Measurements from ENCODE around the gene POLR3K. TPM values are rescaled to one million over a fixed set of nuclear protein-coding genes. Genes with fewer than 3 reads are reported as not detected.

Gene POLR3K
- total and polyA plus RNA-seq, 10 donors, result 5.2 to 24.1 (median 13.7) TPM

DNA sequence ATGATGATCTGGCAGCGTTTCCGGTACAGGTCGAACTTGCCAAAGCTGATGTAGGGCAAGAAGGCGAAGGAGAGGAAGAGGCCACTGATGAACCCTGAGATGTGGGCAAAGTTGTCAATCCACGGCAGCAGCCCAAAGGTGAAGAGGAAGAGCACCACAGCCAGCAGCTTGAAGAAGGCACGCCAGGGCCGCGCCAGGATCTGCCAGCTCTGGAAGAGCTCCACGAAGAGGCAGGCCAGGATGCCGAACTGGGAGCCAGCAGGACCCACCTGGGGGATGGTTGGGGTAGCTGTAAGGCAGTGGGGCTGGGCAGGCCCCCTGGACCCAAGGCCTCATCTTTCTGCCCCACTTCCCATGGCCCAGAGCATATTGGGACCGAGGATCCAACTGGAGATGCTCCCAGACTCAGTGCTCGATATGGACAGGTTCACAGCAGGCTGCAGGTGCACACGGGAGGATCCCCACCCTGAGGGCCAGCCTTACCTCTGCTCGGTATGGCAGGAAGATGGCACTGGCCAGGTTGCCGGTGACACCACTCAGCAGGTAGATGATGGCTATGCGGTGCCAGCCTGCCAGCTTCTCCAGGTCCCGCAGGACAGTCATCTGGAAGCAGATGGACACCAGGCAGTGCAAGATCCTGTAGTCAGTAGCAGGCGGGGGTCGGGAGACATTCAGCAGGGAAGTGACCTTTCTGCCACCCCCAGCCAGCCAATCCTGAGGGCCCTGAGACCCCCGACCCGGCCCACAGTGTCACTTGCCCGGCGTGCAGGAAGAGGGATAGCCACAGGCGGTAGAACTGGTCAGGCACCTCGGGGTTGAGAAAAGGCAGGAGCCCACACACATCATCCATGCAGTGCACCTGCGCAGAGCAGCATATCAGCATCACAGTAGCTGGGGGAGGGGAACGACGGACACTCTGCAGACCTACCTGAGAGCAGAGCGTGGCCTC, 5.4 kb upstream of the POLR3K start:
- no peaks in the 10 kb centered on the region for H3K27me3 ChIP-seq (replicated peaks in 1 of 7)
- H3K4me3 ChIP-seq, result no peak overlapping the region
- H3K36me3 ChIP-seq, result peaks cover 0 to 80% (median 33%) of the 10 kb centered on the region in 6 donors
- intact Hi-C loops (cut with DNase I; ENCODE audit: low total_unique reads), result no loop called here
- no peaks in the 10 kb centered on the region for H3K9me3 ChIP-seq
- no peak overlapping the region for H3K27ac ChIP-seq
- TF ChIP-seq POLR2A (IDR thresholded peaks at IDR 0.05) (no peak), CTCF (IDR thresholded peaks at IDR 0.05 in 8 of 11, conservative IDR thresholded peaks at IDR 0.05 in 3 of 11) (no peak), POLR2AphosphoS5 (IDR thresholded peaks at IDR 0.05) (peak in 1 of 3 donors; percentile 37)
- H3K4me1 ChIP-seq, result peaks cover 5 to 19% (median 12%) of the 10 kb centered on the region in 6 donors
- DNase-seq, result peak; percentile 71
- WGBS, 5 donors, result 75 to 93% (median 87%) methylated on average over 24 to 29 of the region's 29 CpGs

- Histone ChIP-seq H3K4me1 (peaks cover 6 to 23% (median 15%) of the 10 kb centered on the region in 6 donors), H3K27me3 (replicated peaks in 1 of 7) (no peaks in the 10 kb centered on the region), H3K4me3 (no peak overlapping the region), H3K36me3 (peaks cover 0 to 71% (median 30%) of the 10 kb centered on the region in 6 donors), H3K9me3 (no peaks in the 10 kb centered on the region), H3K27ac (no peak overlapping the region)
- WGBS, 5 donors, result 80 to 86% (median 83%) methylated on average over 7 to 8 of the region's 8 CpGs
- no peak for TF ChIP-seq POLR2A (IDR thresholded peaks at IDR 0.05)
- no peak for TF ChIP-seq CTCF (IDR thresholded peaks at IDR 0.05 in 8 of 11, conservative IDR thresholded peaks at IDR 0.05 in 3 of 11)
- no peak for TF ChIP-seq POLR2AphosphoS5 (IDR thresholded peaks at IDR 0.05)
- intact Hi-C loops (cut with DNase I; ENCODE audit: low total_unique reads), result no loop called here
- no peak for DNase-seq
Observed at GRCh38 chr16:57711-58110, 4.3 kb upstream of the POLR3K start.

DNA sequence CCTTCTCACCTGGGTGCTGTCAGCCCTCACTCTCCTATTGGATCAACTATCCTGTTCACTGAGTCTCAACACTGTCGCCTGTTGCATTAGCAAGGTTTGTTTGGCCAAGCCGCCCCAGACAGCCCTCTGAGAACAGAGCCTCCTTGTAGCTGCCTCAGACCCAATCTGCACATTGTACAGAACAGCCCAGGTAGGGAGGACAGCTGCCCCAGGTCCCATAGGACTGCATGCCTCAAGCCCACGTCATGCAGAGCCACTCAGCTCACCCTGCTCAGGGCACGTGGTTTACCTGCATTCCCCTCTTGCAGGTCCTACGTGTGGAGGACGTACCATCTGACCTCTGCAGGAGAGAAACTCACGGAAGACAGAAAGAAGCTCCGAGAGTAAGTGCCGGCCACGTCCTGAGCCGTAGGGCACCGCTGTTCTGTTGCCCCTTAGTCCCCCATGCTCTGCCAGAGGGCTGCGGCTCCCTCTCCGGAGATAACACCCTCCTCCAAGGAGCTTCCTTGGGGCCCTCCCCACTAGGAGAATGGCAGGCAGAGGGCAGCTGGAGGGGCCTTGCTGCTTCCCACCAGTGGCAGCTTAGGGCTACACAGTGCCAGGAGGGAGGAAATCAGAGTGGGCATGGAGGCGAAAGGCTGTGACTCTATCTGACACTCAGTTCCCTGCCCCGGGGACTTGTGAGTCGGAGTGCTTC, 3.0 kb upstream of the POLR3K start:
- peaks cover 0 to 60% (median 30%) of the 10 kb centered on the region in 6 donors for H3K36me3 ChIP-seq
- no peak overlapping the region for H3K4me3 ChIP-seq
- H3K27me3 ChIP-seq (replicated peaks in 1 of 7), result no peaks in the 10 kb centered on the region
- no peaks in the 10 kb centered on the region for H3K9me3 ChIP-seq
- peaks cover 11 to 36% (median 26%) of the 10 kb centered on the region in 6 donors for H3K4me1 ChIP-seq
- no peak overlapping the region for H3K27ac ChIP-seq
- intact Hi-C loops (cut with DNase I; ENCODE audit: low total_unique reads), result no loop called here
- TF ChIP-seq CTCF (IDR thresholded peaks at IDR 0.05 in 8 of 11, conservative IDR thresholded peaks at IDR 0.05 in 3 of 11) (no peak), POLR2AphosphoS5 (IDR thresholded peaks at IDR 0.05) (no peak), POLR2A (IDR thresholded peaks at IDR 0.05) (no peak)
- WGBS, 5 donors, result 90 to 97% (median 93%) methylated on average over 14 to 17 of the region's 17 CpGs
- peak; percentile 73 for DNase-seq
